Measurements from ENCODE around the gene SLC28A1. TPM values are rescaled to one million over a fixed set of nuclear protein-coding genes. Genes with fewer than 3 reads are reported as not detected.
A peak's percentile ranks its signal among the peaks of the same experiment; 100 is the strongest.

Gene SLC28A1
- total RNA-seq, 1 donor from 2014 or later: 0.45 TPM

DNA sequence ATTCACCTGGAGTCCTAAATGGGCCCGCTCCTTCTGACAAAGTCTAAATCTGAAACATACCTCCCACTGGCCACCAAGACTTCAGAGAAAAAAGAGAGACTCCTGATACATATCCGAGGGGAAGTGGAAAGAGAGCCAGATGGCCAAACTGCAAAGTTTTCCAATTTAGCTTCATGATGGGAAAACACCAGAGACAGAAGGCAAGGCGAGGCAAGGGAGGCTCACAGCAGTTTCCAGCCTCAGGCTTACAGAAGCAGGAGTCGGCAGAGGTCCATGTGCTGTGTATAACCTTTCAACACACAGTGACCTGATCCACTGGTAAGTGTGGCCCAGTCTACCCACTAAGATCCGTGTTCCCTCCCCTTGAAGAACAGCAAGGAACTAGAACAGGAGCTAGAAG is 67.3 kb downstream of the SLC28A1 start:
- intact Hi-C loops (cut with DNase I): no loop called here
- no peak for ATAC-seq
- DNase-seq (ENCODE audit: low spot score): no peak

DNA sequence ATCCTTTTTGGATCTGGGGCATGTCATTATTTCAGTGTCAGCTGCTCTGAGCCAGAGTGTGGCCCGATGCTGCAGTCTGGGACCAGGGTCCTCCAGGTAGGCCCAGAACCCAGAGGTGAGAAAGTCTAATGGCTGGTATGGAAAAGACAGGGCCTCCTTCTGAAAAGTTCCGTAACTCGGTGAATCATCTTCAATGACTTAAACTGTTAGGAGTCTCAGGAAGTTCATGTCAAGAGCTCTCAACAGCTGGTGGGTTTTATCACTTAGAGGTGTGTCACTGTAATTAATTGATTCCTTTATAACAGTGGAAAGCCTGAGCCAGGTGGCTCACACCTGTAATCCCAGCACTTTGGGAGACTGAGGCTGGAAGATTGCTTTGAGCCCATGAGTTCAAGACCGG is 68.7 kb downstream of the SLC28A1 start:
- intact Hi-C loops (cut with DNase I): no loop called here
- no peak for ATAC-seq
- no peak for DNase-seq (ENCODE audit: low spot score)

GRCh38 chr15:84953726-84954125 is 69.3 kb downstream of the SLC28A1 start:
- intact Hi-C loops (cut with DNase I): no loop called here
- ATAC-seq (no peak), DNase-seq (ENCODE audit: low spot score) (no peak)

DNA sequence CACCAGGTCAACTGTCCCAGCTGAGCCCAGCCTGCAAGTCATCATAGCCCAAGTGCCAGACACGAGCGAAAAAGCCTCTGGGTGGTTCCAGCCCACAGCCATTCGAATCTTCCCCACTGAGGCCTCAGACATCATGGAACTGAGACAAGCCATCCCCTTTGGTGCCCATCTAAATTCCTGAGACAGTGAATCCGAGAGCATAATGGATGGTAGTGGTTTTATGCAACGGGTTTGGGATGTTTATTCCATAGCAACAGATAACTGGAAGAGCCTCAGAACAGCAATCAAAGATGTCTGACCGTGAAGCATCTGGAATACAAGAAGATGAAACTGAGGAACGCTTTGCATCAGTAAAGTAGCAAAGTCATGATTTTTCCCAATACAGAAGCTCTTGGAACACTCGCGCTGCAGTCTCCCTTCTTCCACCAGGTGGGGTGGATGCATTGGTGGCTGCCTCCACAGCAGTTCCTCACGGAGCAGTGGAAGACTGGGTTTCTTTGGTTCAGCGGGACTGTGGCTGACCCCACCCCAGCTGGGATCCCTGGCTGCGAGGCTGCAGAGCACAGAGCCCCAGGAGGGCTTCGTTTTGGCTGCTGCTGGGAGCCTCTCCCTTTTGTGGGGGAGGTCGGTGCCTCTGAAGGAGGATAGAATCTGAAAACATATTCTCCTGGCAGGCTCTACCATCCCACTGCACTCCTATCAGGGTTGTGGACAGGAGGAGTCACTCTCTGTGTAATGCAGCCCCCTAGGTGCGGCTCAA is 70.8 kb downstream of the SLC28A1 start:
- intact Hi-C loops (cut with DNase I): no loop called here
- peak; percentile 96 for ATAC-seq
- peak; percentile 85 for DNase-seq (ENCODE audit: low spot score)

- ATAC-seq: no peak
- intact Hi-C loops (cut with DNase I): no loop called here
- no peak for DNase-seq (ENCODE audit: low spot score)
Observed at GRCh38 chr15:84956199-84956598, 71.7 kb downstream of the SLC28A1 start.

DNA sequence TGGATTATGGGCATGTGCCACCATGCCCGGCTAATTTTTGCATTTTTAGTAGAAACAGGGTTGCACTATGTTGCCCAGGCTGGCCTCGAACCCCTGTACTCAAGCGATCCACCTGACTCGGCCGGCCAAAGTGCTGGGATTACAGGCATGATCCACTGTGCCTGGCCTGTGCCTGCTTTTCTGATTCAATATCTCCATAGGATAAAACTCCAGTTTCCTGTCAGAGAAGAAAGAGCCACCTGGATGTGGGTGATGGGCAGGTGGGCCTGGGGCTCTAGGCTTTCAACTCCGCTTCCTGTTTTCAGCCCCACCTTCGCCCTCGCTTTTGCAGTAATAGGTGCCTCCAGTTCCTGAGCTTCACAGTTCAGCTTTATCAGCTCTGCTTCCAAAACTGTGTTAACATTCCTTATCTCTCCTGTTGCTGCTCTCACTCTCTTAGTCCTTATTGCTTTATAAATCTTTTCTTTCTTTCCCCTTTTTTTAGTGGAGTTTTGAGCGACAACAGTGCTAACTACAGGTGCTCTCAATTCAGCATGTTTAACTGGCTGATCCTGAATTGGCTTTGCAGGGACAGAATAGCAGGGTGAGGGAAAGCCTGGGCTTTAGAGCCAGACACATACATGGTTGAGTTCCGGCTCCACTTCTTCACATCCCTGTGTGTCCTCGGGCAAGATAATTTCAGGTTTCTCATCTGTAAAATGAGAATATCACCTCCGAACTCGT is 76.1 kb downstream of the SLC28A1 start:
- no peak for ATAC-seq
- intact Hi-C loops (cut with DNase I): no loop called here
- DNase-seq (ENCODE audit: low spot score): no peak

GRCh38 chr15:84961114-84961452 is 76.6 kb downstream of the SLC28A1 start:
- intact Hi-C loops (cut with DNase I): no loop called here
- ATAC-seq: no peak
- DNase-seq (ENCODE audit: low spot score): no peak

DNA sequence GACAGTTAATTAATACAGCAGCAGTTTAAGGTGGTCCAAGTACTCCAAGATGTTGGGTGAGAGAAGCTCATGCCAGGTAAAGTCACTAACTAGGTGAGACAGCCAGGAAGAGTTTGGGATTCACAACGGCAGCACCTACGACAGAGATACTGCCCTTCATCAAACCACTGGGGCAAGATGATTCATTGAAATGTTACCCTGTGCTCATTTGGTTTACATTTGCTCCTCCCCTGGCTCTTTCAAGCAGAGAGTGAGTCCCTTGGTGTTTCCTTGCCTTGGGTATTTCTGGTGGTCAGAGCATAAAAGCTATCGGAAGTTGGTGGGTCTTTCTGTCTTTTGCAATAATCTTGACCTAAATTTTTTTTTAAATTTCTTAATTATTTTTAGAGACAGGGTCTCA is 77.2 kb downstream of the SLC28A1 start:
- DNase-seq (ENCODE audit: low spot score) (no peak), ATAC-seq (no peak)
- intact Hi-C loops (cut with DNase I): no loop called here

- ATAC-seq: no peak
- intact Hi-C loops (cut with DNase I): no loop called here
- DNase-seq (ENCODE audit: low spot score): no peak
Observed at GRCh38 chr15:84962955-84963354, 78.5 kb downstream of the SLC28A1 start.

GRCh38 chr15:84967380-84967779 is 82.9 kb downstream of the SLC28A1 start:
- DNase-seq (ENCODE audit: low spot score) (no peak), ATAC-seq (no peak)
- intact Hi-C loops (cut with DNase I): no loop called here

- intact Hi-C loops (cut with DNase I): no loop called here
- DNase-seq (ENCODE audit: low spot score) (no peak), ATAC-seq (no peak)
Observed at GRCh38 chr15:84968301-84968700, 83.8 kb downstream of the SLC28A1 start.

DNA sequence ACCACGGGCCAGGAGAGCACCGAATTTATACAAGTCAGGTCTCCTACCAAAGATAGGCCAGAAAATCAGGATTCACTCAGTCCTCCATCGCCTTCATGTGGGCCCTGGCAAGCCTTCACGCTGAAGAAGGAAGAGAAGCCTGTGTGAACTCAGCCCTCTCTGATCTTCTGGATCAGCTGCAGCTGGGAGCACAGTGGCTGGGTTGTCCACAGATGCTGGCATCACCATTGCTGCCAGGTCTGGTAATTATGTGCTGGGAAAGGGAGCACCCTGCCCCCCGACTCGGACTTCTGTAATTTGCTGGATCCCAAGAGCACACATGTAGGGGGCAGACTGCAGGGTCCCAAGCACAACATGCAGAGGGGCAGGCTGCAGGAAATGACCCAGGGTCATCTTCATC is 84.8 kb downstream of the SLC28A1 start:
- intact Hi-C loops (cut with DNase I): no loop called here
- no peak for ATAC-seq
- DNase-seq (ENCODE audit: low spot score): no peak

DNA sequence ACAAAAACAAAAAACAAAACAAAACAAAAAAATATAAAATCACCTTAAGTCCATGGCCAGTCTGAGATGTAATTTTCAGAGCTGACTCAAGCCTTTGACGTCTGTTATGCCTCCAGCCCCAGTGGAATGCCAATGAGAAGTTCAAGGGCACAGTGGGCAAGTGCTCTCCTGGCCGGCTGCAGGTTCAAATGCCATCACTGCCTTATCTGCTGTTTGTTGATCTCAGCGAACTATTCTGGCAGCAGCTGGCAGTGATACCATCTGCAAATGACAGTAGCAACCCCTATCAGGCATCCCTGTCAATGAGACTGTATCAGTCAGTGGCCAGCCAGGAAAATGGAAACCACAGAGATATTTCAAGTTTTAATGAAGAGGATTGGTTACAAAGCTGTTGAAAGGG is 86.4 kb downstream of the SLC28A1 start:
- intact Hi-C loops (cut with DNase I): loop anchor here (10.0 kb wide), 1 partner anchor 1656 kb away; no protein-coding TSS in a partner anchor
- ATAC-seq: no peak
- DNase-seq (ENCODE audit: low spot score): no peak

GRCh38 chr15:84973492-84974460 is 89.3 kb downstream of the SLC28A1 start:
- intact Hi-C loops (cut with DNase I): loop anchor here (10.0 kb wide), 1 partner anchor 1659 kb away; no protein-coding TSS in a partner anchor
- DNase-seq (ENCODE audit: low spot score) (no peak), ATAC-seq (no peak)

DNA sequence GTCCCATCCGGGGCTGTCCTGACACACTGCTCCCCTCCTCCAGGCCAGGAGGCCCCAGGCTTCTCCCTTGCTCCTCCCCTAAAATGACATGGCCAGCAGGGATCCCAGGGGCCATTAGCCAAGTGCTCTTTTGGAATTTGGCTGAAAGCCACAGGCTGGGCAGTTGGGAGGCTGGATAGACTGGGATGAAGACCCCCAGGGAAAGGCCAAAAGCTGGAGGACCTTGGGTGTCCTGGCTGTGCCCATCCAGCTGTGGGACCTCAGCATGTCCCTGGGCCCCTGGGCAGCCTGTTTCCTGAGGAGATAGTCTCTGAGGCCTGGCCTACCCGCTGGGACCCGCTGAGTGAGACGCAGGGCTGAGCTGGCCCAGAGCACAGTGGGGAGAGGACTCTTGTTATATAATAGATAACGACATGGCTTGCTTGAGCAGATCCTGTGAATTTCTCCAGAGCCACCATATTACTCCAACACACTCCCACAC is 91.4 kb downstream of the SLC28A1 start:
- no peak for ATAC-seq
- intact Hi-C loops (cut with DNase I): loop anchor here (10.0 kb wide), 1 partner anchor 1661 kb away; no protein-coding TSS in a partner anchor
- DNase-seq (ENCODE audit: low spot score): no peak

DNA sequence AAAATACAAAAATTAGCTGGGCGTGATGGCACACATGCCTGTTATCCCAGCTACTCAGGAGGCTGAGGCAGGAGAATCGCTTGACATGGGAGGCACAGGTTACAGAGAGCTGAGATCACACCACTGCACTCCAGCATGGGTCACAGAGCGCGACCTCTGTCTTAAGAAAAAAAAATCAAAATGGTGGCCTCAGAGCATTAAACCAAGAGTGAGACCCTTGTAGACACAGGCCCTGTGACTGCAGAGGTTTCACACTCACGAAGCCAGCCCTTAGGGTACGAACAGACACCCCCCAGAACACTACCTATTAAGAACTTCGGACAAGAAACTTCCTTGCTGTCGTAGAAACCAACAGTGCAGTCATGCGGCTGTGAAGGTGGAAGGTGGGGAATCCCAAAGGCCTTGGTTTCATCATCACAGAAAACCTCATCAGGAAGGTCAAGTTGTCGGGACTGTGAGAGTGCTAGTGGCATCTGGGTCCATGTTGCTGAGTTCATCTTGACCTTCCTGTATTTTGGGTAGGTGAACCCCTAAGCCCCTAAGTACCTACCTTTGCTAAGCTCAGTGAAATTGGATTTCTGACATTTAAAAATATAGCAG is 92.4 kb downstream of the SLC28A1 start:
- ATAC-seq (no peak), DNase-seq (ENCODE audit: low spot score) (no peak)
- intact Hi-C loops (cut with DNase I): loop anchor here (10.0 kb wide), 1 partner anchor 1662 kb away; no protein-coding TSS in a partner anchor

GRCh38 chr15:84979651-84980050 is 95.2 kb downstream of the SLC28A1 start:
- intact Hi-C loops (cut with DNase I): loop anchor here (10.0 kb wide), 1 partner anchor 1665 kb away; no protein-coding TSS in a partner anchor
- peak; percentile 68 for DNase-seq (ENCODE audit: low spot score)
- no peak for ATAC-seq

DNA sequence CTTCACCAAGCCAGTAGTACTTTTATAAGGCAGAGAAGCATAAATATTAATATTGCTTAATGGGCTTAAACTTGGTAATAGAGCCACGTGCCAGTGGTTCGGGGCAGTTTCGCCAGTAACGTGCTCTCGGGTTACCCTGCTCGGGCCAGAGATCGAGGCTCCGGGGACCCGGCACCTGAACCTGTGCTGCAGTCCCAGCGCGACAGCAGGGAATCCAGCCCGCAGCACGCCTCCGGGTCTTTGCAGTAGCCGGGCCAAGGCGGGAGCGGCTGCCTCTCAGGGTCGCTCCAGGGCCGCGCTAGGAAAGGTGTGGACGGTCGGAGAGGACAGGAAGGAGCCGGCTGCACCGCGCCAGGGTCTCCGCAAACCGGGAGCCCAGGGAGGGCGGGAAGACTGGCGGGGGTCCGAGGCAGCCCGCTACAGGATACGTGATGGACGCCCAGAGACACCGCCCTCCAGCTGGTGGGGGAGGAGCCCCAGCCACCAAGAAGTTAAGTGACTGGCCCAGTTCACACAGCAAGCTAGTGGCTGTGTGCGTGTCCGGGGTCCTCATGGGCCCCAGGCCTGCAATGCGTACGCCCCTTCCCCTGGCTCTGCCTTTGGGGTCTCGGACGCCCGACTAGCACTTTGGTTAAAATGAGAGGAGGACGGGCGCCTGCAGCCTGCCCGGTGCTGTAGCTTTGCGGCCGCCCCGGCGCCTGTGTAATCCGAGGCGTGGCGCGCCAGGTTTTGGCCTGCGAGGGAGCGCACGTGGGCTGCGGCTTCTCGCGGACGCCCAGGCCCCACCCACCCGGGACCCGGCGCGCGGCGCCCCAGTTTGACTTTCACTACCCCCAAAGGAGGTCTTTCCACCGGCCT is 96.0 kb downstream of the SLC28A1 start:
- intact Hi-C loops (cut with DNase I): no loop called here
- peak; percentile 90 for DNase-seq (ENCODE audit: low spot score)
- peak; percentile 89 for ATAC-seq

Data from sciatic nerve (tissue), 2 donors.